A549 (cell line): ENCODE measurements around the gene TBC1D22A.

ENCODE experiments used
- CEBPB ChIP-seq, 2 experiments: fragments of >200 bp in 1 of 2; sonication (Bioruptor Twin) in 1 of 2; formaldehyde crosslinking in 1 of 2; IDR thresholded peaks; 2 replicates each; pipeline ENCODE4 v1.6.1; 2012 to 2016
- FOXS1 ChIP-seq: fragments of 250-450 bp; sonication (Bioruptor Pico); IDR thresholded peaks from 2 replicates; pipeline ENCODE4 v1.5.0; 2020; ENCODE audit warnings: mild to moderate bottlenecking, moderate library complexity
- MAX ChIP-seq: IDR thresholded peaks from 2 replicates; pipeline ENCODE4 v1.6.1; 2012
- PHF8 ChIP-seq: fragments of 200-600 bp; sonication (generic); IDR thresholded peaks from 2 replicates; pipeline ENCODE4 v1.6.1; 2016; ENCODE audit warnings: low read depth, mild to moderate bottlenecking, antibody characterized with exemption, moderate library complexity, borderline replicate concordance
- POLR2A ChIP-seq: IDR thresholded peaks from 2 replicates; pipeline ENCODE4 v1.6.1; 2012; ENCODE audit warnings: mild to moderate bottlenecking, low read length
- TF ChIP-seq, protein P1 (sequence below): fragments of >200 bp; sonication (Bioruptor Twin); formaldehyde crosslinking; IDR thresholded peaks from 3 replicates; pipeline ENCODE4 v1.5.1; 2016

- no peak for TF ChIP-seq MAX
- TF ChIP-seq, protein P1, sequence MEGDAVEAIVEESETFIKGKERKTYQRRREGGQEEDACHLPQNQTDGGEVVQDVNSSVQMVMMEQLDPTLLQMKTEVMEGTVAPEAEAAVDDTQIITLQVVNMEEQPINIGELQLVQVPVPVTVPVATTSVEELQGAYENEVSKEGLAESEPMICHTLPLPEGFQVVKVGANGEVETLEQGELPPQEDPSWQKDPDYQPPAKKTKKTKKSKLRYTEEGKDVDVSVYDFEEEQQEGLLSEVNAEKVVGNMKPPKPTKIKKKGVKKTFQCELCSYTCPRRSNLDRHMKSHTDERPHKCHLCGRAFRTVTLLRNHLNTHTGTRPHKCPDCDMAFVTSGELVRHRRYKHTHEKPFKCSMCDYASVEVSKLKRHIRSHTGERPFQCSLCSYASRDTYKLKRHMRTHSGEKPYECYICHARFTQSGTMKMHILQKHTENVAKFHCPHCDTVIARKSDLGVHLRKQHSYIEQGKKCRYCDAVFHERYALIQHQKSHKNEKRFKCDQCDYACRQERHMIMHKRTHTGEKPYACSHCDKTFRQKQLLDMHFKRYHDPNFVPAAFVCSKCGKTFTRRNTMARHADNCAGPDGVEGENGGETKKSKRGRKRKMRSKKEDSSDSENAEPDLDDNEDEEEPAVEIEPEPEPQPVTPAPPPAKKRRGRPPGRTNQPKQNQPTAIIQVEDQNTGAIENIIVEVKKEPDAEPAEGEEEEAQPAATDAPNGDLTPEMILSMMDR = no peak
- TF ChIP-seq FOXS1 (CRISPR knock-in tag) = no peak
- TF ChIP-seq CEBPB (IDR thresholded peaks at IDR 0.05) = no peak
- no peak for TF ChIP-seq POLR2A
- no peak for TF ChIP-seq PHF8
Observed at GRCh38 chr22:46735747-46736608, 26.5 kb upstream of the TBC1D22A start.
